GM18498 (cell line): ENCODE data around the gene PLA2G4A.

Experiments used
- ATAC-seq: cut with Tn5 transposase; IDR thresholded peaks from one replicate; pipeline ENCODE4 v1.9.1; 2021; ENCODE audit warnings: mild to moderate bottlenecking, moderate library complexity; ENCODE audit not compliant: unreplicated experiment

Gene PLA2G4A

DNA sequence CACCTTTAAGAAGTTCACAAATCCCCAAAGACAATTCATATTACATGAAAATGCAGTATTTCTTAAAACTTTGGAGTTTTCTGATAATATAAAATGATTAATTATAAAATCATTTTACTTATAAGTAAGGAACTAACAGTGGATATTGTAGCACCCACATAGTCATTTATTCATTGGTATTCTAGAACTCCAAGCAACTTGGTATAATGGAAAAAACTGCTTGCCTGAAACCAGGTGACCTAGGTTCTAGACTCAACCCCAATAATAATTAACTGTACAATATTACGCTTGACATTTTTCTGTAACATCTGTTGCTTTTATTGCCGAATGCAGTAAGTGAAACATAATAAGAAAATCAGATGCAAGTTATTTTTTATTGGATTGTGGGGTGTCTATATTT is 2.4 kb downstream of the PLA2G4A start:
- ATAC-seq = no peak

DNA sequence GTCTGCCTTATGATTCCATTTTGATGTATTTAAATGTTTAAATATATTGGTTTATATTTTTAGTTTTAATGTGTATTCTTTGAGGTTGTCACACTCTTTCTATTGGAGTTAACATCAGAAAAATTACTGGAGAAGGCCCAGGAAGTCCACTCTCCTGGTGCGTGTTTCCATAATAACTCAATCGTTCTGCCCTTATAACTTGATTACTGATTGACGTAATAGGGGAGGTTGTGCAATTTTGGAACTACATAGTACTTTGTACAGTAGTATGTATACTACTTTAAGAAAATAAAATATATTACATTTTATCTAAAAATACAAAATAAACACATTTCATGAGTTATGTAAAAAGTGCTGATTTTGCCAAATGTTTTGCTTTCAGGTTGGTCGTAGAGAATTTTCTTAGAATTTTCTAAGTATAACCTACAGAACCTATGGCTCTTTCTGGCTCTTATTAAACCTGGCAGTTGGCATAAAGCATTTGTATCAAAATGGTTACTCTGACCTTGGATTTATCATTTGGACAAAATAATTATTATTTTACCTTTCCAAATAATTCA is 5.7 kb downstream of the PLA2G4A start:
- no peak for ATAC-seq

DNA sequence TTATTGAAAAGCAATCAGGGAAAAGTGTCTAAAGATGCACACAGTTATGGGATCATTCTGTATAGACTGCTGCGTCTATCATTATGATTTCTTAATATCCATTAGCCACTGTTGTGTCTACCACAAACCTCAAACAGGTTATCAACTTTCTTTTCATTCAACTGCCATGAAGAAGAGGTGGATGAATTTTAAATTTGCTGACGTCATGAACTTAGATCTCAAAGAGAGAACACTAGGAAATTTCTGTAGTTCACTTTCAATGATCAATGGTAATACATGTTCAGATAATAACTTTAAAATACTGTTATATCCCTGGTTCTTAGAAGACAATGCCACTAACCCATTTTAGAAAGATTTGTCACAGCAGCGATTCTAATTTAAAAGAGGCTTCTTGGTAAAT is 6.7 kb downstream of the PLA2G4A start:
- no peak for ATAC-seq

DNA sequence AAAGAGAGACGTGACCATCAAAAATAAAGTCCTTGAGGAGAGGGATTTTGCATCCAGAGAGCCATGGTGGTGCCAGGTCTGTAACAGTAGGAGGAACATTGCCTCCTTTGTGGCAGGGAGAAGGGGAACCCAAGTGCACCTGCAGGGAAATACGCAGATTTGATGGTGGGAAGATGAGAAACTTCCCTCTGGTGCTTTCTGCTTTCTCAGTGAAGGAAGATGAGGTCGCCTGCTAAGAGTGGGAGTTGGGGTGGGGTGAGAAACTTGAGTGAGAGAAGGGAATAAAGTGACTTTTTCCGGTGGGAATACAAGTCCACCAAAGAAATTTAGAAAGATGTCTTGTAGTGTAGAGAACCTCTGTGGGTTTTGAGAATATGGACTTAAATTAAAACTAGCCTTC is 9.1 kb downstream of the PLA2G4A start:
- no peak for ATAC-seq

DNA sequence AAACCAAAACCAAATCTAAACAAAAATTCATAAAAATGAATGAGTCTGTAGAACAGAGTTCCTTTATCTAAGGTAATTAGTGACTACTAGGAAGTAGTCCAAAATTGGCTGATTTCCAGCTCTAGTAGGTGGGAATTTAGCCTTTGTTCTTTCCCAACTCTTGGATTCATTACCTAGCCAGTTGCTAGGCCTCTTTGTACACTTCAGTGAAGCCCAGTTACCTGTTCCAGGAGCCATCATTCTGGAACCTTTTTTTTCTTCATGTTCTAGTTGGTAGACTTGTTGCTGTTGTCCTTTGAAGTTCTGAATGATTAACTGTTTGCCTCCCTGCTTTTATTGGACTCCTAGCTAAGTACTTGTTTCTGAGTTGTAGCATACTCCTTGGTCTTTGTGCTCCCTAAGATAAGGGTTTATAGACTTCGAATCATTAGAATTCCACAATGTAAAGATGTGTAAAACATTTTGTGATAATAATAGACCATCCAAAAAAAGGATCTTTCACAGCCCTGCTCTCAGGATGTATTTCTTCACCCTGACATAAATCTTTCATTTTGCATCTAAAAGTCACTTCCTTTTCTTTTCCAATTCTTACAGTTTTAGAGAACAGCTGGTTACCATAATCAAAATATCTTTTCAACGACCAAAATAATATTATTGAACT is 9.8 kb downstream of the PLA2G4A start:
- no peak for ATAC-seq

DNA sequence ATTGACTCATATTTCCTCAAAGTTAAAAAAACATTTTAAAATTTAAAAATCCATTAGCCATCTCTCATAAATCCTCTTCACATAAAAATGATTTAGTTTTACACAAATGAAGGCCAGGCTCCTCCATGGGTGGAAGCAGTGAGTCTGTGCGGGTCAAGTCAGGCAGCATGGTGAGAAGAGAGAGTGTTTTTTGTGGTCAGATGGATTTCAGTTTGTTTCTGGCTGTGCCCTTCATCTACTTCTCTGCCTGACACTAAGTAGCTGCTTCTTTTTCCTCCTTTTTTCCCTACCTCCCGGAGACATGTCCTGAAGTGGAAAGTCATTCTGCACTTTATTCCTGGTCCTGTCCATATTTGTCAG is 10.3 kb downstream of the PLA2G4A start:
- ATAC-seq = peak; percentile 65

DNA sequence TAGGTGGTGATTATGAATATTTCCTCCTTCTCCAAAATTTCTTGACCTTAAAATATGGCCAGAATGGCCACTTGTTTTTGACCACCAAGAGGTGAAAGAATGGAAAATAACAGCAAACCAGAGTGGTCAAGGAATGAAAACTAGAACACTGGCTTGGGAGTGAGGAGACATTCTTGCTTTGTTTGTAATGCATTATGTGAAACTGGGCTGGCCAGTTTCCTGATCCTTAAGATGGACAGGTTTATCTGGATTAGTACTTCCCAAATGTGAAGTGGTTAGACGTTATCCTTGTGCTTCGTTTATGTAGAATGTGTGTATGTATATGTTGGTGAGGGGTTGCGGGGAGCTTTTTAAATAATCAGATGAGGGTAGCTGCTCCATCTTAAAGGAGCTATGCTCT is 12.8 kb downstream of the PLA2G4A start:
- no peak for ATAC-seq

DNA sequence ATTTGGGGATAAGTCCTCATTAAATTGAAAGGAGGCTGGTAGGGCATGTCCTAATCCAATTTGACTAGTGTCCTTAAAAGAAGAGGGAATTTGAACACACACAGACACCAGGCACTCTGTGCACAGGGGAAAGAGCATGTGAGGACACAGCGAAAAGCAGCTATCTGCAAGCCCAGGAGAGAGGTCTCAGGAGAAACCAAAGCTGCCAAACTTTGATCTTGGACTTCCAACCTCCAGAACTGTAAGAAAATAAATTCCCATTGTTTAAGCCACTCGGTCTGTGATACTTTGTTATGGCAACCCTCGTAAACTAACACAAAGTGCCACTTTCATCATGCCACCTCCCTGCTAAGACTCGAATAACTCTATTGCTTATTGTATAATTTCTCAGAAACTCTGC is 13.8 kb downstream of the PLA2G4A start:
- no peak for ATAC-seq

DNA sequence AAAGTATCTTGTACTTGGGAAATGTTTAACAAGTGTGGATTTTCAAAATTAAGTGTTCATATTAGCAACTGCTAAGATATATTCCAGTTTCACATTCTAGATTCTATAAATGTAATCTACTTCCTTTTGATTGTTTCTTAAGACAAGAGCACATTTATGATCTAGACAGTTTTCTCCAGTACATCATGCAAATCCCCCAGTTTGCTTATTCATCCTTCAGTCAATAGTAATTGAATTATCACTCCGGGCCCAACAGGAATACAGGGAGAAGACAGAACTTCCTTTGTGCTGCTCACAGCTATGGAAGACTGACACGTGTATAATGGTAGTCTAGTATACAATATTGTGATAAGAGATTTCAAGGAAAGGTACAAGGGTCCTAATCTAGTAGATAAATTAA is 14.5 kb downstream of the PLA2G4A start:
- no peak for ATAC-seq

DNA sequence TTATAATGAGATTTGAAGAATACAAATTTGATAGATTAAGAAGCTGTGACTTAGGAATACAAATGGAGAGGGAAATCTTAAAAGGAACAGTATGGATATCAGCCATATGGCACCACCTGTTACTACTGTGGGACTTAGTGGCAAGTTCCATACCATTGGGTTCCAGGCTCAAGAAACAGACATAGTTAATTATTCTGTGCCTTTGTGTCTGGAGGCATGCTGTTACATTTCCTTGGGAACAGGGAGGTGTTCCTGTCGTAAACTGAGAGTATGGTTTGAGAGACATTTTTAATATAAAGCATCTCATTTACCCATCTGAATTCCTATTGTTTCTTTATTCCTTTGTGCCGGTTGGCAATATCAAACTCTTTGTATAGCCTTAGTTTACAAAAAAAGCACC is 15.2 kb downstream of the PLA2G4A start:
- ATAC-seq = no peak

DNA sequence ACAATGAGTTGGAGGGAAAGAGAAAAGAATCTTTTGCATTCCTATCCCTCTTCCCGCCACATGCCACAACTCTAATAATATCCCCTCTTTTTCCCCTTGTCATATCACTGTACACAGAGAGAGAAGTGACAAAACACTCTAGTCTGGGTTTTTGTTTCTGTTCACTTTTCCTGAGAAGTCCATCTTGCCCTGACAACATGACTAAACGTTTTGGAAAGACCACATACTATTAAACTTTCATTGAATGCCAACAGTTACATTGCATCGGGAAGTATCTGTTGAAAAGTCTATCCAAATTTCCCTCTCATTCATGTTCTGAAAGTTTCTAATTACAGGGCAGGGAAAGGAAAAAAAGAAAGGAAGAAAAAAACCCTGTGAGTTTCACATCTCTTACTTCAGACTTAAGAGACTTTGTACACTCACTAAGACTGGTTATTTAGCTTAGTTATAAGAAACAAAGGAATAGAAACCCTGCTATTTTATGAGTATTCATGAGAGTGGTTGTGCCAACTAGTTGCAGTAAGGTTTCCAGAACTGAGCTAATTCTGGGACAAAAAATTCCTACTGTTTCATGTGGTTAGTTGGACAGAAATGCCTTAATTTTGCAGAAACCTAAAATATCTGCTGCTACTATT is 16.9 kb downstream of the PLA2G4A start:
- ATAC-seq = no peak

DNA sequence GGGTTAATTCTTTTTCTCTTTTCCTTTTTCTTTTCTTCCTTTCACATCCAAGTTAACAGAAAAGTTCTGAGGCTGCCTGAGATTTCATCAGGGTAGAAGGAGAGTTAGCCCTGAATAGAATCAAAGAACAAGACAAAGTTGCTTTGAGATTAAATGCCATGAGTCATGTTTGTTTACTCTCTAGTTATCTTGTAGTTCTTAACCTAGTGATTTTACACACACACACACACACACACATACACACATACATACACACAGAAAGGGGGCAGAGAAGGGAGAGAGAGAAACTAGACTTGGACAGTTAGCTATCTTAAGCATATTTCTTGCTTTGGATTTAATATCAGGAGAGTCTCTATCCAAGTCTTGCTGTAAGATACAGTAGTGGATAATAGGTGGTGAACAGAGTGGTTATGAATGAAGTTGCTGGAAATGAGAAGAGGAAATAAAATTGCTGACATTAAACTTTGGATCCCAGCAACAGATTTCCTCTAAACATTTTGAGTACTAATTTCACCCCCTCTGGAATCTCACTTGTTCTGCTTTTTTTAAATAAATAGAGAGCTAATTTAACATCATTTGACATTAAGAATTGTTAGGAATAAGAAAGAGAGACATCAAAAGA is 19.9 kb downstream of the PLA2G4A start:
- ATAC-seq = no peak

DNA sequence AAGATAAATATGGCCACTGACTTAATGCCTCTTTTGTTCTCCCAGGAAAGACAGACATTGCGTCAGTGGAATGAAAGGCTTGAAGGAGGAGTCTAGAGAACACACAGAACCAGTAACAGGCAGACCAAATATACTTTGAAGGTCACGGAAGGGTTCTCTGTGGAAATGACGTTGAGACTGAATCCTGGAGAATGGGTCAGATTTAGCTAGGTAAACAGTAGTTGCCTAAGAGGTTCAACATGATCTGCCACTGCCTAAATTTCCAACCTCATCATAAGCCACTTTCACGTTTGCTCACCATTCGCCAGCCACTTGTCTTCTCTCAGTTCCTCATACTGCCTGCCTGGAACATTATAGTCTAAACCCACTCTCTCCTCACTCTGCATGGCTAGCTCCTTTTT is 20.5 kb downstream of the PLA2G4A start:
- ATAC-seq = peak; percentile 93

DNA sequence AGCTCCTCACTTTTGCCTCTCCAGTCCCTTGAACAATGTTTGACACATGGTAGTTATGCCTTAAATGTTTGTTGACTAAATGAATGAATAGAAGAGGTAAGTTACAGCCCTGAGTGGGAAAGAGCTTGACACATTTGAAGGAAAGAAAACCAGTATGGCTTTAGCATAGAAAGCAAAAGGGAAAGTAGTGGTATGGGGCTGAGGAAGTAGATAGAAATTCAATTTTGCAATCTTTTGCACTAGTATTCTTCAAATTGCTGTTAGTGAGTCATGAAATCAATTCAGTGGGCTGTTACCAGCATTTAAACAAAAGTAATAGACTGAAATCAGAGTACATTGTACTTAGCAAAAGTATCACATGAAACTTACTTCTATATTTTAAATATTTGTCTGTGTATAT is 21.1 kb downstream of the PLA2G4A start:
- peak; percentile 72 for ATAC-seq

DNA sequence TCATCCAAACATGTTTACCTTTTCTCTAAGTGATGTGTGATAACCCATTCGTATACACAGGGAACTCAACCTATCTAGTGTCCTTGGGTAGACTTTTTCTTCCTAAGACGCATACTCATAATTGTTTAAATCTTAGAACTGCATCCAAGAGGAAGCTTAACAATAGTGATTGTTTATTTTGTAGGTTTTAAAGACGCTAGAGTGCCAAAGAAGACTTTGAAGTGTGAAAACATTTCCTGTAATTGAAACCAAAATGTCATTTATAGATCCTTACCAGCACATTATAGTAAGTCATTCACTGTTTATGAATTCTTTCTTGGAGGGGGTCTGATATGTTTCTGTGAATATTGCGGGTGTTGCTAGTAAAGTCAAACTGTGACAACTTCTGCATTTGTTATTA is 25.4 kb downstream of the PLA2G4A start:
- no peak for ATAC-seq

DNA sequence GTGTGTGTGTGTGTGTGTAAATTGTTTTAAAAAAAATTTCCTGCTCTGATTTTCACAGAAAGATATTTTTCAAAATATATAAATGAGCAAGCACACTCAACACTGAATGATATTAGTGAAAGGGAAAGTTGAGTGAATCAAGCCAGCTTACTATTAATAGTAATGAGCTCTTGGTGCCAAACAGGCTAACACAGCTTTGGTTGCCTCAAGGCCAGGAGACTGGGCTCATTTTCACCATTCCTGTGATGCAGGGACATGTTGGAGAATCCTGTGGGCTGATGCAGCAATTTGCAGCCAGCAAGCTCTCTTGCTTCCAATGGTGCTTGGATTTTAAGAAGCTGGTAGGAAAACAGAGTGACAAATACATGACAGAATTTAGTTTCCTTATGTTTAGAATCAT is 30.2 kb downstream of the PLA2G4A start:
- no peak for ATAC-seq

DNA sequence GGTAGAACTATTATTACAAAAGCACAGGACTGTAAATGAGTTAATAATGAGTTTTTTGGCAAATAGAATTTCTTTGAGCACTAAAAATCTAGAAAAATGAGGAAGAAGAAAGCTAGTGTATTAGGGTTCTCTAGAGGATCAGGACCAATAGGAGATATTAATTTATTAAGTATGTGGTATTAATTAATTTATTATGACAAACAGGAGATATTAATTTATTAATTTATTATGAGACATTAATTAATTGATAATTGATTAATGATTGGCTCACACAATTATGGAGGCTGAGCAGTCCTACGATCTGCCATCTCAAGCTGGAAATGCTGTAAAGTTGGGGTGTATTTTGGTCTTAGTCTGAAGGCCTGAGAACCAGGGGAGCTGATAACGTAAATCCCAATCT is 31.2 kb downstream of the PLA2G4A start:
- ATAC-seq = no peak

DNA sequence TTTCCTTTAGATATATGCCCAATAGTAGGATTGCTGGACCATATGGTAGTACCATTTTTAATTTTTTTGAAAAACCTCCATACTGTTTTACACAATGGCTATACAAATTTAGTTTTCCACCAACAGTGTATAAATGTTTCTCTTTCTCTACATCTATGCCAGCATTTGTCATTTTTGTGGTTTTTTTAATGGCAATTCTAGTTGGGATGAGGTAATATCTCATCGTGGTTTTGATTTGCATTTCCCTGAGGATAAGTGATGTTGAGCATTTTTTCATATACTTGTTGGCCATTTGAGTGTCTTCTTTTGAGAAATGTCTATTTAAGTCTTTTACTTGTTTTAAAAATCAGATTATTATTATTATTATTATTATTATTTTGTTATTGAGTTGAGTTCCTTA is 35.5 kb downstream of the PLA2G4A start:
- no peak for ATAC-seq

DNA sequence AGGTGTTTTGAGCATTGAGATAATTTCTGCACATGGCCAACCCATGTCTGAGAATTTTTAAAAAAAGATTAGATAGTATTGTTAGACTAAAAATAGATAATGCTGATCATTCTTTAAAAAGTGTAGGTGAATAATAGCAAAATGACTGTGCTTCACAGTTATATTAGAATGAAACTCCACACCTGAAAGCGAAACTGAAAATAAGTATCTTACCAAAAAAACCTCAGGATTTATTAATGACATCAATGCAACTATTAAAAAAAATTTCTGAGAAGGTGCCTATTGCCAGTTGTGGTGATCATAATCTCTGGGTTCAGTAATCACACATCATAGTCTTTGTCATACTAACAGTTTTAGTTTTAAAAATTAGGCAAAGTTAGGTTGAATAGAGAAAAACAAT is 36.5 kb downstream of the PLA2G4A start:
- peak; percentile 81 for ATAC-seq

DNA sequence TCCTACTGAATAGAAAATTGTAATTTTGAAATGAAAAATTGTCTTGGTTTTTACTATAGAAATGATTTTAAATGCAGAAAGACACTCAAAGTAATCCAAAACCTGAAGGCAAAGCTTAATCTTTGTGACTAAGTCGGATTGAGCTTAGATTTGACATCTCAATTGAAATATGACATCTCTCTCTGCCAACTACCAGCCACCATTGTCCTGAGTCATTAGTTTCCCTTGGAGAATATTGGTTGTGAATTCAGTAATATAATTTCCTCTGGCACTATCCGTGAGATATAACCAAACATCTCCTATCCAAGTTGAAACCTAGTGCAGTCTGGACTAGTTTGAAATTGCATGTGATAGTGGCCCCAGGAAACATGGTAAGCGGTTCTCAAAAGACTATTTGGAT is 37.1 kb downstream of the PLA2G4A start:
- no peak for ATAC-seq

DNA sequence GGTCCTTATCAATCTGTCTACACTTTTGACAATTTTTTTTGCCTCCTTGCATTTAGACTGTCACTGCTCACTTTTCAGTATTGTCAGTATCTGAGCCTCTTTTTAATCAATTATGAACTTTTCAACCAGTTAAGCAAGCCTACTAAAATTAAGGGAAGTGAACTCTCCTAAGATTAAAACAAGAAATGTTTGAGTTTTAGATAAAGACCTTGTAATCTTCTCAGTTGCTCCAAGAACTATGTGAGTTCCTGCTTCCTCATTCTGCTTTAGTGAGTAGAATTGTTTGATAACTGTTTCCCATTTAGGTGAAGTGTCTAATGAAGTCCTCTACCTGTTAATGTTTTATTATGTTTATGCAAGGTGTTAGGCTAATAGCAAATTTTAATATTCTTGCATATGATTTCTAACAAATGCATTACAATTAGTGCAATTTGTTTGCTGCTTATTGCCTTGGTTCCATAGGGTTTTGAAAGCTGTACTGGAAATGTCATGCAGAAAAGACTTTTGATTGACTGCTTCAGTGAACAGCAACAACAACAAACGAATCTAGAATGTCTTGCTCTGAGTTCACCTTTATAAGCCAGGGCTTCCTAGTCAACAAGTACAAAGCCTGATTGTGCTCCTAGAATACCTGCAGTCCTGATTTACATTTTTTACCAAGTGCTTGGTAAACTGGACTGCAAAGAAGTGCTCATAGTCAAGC is 40.9 kb downstream of the PLA2G4A start:
- no peak for ATAC-seq

DNA sequence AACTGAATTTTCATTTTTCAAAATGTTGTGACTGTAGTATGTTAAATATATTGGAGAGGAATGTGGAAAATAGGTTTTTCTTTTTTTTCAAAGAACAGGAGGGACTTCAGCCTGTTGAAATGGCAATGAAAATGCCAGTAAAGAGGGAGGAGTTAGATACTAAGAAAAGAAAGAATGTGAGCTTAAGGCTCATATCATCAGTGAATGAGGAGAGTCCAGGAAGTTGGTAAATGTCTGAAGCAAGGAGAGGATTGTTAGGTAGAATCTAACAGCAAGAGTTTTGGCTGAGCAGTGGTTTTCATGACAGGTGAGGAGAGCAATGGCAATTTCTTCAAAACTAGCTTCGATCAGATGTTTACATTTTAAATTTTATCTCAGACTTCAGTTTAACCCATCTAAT is 43.0 kb downstream of the PLA2G4A start:
- ATAC-seq = no peak
